GM12864 (cell line): Measurements from ENCODE around the gene PIH1D2.

Source experiments
- DNase-seq: peaks from one replicate; pipeline ENCODE4 v3.0.0-alpha.2; 2011; ENCODE audit warnings: low read depth
- H3K4me3 ChIP-seq: 2 replicates; pipeline ENCODE4 v1.5.1; 2011; ENCODE audit warnings: mild to moderate bottlenecking, low read depth, low read length, control low read depth
- TF ChIP-seq, protein P1 (sequence below): IDR thresholded peaks from 2 replicates; pipeline ENCODE4 v1.5.1; 2011; ENCODE audit warnings: low read depth, mild to moderate bottlenecking, moderate library complexity, low read length, control low read depth, inconsistent platforms; ENCODE audit errors: missing control alignments

Gene PIH1D2, protein sequence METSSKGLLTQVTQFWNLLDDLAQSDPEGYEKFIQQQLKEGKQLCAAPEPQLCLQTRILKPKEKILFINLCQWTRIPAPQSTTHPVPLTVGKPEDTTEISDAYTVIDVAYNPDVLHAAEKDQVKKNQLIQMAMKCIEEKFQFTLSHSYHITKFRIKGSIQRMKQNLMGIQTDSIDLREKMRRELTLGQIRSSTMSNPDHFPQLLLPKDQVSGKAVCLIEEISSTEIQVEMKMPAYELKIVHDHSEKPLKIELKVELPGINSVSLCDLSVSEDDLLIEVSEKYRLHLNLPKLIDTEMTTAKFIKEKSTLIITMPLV

DNA sequence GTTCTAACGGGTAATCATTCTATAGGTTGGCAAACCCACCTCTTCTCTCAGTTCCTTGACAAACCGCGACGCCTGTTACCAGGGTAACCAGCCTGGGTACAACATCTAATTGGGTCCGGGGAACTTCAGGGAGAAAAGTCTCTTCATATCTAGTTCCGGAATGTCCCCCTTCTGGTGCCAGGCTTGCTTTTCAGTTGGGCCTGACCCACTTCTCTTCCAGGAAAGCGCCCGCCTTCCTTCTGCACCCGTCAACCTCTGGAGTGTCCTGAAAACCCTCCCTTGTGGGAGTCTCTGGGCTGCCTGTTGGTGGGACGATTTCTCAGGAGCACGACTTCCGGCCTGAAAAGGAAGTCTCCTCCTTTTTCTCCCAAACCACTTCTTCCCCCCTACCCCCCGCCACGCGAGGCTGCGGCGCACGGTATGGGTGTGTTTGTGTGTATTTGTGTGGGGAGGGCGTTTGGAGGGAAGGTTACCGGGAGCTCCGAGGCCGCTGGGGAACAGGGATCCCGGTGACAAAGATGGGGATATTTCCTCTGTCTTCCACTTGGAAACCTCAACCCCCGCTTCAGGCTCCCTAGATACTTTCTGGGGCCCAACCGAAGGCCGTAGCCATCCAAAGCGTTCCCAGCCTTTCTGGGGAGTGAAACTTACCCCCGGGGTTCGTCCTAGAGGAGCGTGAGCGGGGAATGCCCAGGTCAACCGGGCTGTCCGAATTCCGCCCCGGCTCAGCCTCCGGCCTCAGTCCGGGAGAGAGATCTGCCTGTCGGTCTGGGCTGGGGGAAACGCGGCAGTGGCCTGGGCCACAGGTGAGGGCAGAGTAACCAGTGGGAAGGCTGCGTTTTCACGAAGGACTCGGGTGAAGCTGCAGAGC, at the start of gene PIH1D2, which contains the start of gene NKAPD1:
PIH1D2 (minus strand) TSS at position 77 of the 871 bp plus-strand sequence. CDS start 843 bp downstream, outside the sequence.
NKAPD1 (plus strand) TSS at position 359 of the 871 bp plus-strand sequence. CDS start 1,276 bp downstream, outside the sequence.
- TF ChIP-seq, protein P1, sequence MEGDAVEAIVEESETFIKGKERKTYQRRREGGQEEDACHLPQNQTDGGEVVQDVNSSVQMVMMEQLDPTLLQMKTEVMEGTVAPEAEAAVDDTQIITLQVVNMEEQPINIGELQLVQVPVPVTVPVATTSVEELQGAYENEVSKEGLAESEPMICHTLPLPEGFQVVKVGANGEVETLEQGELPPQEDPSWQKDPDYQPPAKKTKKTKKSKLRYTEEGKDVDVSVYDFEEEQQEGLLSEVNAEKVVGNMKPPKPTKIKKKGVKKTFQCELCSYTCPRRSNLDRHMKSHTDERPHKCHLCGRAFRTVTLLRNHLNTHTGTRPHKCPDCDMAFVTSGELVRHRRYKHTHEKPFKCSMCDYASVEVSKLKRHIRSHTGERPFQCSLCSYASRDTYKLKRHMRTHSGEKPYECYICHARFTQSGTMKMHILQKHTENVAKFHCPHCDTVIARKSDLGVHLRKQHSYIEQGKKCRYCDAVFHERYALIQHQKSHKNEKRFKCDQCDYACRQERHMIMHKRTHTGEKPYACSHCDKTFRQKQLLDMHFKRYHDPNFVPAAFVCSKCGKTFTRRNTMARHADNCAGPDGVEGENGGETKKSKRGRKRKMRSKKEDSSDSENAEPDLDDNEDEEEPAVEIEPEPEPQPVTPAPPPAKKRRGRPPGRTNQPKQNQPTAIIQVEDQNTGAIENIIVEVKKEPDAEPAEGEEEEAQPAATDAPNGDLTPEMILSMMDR = no peak
- DNase-seq = peak; percentile 77
- H3K4me3 ChIP-seq = peak within 1 kb of the TSS; percentile 93

GRCh38 chr11:112123129-112123528, 49.3 kb upstream of the PIH1D2 start:
- no peak overlapping the region for H3K4me3 ChIP-seq
- TF ChIP-seq, protein P1 = no peak
- DNase-seq = no peak

GRCh38 chr11:112121981-112122615, 48.3 kb upstream of the PIH1D2 start:
- TF ChIP-seq, protein P1 = no peak
- no peak overlapping the region for H3K4me3 ChIP-seq

DNA sequence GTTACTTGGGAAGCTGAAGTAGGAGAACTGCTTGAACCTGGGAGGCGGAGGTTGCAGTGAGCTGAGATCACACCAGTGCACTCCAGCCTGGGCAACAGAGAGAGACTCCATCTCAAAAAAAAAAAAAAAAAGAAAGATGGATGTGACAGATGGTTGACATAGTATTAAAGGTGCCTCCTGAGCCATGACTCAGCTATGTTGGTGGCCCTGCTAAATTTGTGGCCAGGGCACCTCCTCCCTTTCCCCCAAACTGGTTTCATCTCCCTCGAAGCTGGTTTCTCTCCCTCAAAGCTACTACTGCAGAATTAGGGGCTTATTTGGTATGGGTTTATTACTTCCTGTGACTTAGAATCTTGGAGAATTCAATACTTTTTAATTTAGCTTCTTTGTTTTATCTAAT, 44.4 kb upstream of the PIH1D2 start:
- no peak for DNase-seq
- TF ChIP-seq, protein P1 = no peak
- no peak overlapping the region for H3K4me3 ChIP-seq

More at GRCh38 chr11:112121981-112122615, 48.3 kb upstream of the PIH1D2 start:
- no peak for DNase-seq

GRCh38 chr11:112115386-112115785, 41.6 kb upstream of the PIH1D2 start:
- no peak overlapping the region for H3K4me3 ChIP-seq
- TF ChIP-seq, protein P1 = no peak
- no peak for DNase-seq

- TF ChIP-seq, protein P1 = no peak
- no peak overlapping the region for H3K4me3 ChIP-seq
These were observed 40.6 kb upstream of the PIH1D2 start for GRCh38 chr11:112114460-112114859.

More at GRCh38 chr11:112114460-112114859, 40.6 kb upstream of the PIH1D2 start:
- DNase-seq = no peak
